GM21390 (cell line): Measurements from ENCODE around the gene THBS2.
"Not testable (repeated sequence)": the region's sequence is repeated elsewhere in the genome, so short reads cannot be mapped to it uniquely, and the experiment has no call there.

Source experiments
- ATAC-seq: cut with Tn5 transposase; IDR thresholded peaks from one replicate; pipeline ENCODE4 v1.9.1; 2021; ENCODE audit not compliant: unreplicated experiment

THBS2 gene

DNA sequence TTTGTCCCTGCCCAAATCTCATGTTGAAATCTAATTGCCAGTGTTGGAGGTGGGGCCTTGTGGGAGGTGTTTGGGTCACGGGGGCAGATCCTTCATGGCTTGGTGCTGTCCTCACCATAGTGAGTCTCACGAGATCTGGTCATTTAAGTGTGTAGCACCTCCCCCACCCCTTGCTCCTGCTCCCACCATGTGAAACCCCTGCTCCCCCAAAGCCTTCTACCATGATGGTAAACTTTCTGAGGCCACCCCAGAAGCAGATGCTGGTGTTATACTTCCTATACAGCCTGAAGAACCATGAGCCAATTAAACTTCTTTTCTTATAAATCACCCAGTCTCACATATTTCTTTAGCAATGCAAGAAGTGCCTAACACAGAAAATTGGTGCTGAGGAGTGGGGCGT is 19.9 kb upstream of the THBS2 start:
- no peak for ATAC-seq

DNA sequence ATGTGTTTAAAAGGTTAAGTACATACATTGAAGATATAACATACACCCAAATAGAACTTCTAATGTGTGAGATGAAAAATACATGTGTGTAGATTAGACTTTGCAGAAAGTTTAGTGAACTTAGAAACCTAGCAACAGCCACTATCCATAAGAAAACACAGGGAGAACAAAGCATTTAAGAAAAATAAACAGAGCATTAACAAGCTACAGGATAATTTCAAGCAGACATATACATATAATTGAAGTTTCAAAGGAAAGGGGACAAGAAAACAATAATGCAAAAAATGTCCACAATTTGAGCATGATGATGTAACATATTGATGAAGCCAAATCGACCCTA is 18.2 kb upstream of the THBS2 start:
- ATAC-seq: no peak

DNA sequence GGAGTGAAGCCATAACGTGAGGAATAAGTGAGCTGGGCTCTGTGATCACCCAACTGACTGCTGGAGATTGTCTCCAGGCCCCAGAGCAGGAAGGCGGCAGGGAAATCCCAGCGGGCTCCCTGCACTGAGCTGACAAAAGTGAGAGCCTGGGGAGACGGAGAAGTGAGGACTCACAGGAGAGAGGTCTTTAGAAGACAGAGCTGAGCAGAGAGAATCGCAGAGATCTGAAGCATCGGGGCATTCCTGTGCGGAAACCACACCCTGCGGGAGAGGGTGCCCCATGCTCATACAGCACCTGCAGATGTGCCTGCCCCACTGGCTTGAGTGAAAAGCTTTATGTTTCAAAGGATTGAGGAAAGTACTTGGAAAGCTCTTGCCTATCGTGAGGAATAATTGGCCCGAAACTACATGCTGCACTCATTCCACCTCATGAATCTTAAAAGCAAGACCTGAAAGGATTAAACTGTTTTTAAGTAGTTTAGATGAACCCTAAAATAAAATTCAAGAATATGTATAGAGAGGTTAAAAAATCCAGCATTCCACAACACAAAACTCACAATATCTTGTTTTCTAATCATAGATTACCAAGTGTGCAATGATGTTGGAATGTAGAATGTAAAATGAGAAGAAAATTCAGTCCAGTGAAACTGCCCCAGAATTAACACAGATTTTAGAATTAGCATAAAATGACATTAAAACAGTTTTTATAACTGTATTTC is 17.7 kb upstream of the THBS2 start:
- ATAC-seq: no peak

DNA sequence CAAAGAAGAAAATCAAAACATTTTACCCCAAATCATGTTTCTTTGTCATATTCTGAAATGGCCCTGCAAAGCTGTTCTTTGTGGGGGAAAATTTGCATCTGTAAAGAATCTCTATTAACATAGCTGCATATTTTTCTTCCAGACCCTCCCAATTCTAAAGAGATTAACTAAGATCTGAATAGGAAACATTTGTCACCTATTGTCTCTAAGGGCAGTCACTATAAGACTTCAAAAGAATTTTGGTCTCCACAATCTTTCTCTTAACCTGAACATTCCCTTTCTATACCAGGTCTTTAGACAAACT is 16.4 kb upstream of the THBS2 start:
- not testable (repeated sequence) for ATAC-seq

DNA sequence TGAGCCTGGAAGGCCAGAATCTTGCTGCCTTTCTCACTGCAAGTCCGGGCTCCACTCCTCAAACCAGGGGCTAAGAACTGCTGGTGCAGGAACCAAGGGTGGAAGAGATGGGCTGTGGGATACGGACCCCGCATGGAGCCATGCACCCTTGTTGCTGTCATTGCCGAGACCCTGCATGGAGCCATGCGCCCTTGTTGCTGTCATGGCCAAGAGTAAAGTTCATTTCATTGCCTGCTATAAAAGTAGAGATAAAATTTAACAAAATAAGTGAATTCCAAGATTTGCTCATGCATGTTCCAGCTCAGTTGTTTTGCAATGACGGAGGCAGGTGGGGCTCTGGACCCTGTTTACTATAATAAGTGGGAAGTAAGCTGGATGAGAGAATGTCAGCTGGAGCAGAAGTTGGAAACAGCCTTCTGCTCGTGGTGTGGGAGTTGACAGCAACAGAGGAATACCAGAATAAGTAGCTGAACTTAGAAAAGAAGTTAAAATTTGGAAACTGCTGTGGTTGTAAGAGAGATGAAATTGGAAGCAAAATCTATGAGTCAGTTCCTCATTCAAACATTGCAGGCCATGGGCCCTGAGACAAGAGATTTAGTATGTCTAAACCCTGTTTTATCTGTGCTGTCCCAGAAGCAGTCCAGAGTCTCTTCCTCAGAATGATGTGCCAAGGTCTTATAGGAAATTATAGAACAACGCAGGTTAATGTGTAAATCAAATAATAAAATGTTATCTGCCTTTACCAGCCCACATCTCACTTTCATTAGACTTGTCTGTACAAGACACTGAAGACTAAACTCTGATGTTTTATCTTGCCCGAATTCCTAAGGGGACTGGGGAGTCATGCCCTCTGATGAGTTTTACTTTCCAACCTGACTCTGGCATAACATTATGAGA is 15.8 kb upstream of the THBS2 start:
- ATAC-seq: no peak

DNA sequence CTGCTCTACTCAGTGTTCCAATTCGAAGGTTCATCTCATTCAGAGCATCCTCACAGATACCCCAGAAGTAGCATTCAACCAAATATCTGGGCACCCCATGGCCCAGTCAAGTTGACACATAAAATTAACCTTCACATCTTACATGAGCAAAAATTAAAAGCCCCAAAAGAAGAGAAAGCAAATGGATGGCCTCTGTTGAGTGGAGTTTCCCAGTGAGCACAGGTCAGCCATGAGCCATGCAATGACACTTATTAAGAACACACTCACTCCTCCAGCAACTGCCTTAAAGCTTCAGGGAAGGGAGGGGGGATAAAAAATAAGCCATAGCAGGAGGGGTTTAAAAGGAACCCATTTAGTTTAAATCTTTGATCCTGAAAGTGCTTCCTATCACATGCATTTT is 14.6 kb upstream of the THBS2 start:
- ATAC-seq: no peak

DNA sequence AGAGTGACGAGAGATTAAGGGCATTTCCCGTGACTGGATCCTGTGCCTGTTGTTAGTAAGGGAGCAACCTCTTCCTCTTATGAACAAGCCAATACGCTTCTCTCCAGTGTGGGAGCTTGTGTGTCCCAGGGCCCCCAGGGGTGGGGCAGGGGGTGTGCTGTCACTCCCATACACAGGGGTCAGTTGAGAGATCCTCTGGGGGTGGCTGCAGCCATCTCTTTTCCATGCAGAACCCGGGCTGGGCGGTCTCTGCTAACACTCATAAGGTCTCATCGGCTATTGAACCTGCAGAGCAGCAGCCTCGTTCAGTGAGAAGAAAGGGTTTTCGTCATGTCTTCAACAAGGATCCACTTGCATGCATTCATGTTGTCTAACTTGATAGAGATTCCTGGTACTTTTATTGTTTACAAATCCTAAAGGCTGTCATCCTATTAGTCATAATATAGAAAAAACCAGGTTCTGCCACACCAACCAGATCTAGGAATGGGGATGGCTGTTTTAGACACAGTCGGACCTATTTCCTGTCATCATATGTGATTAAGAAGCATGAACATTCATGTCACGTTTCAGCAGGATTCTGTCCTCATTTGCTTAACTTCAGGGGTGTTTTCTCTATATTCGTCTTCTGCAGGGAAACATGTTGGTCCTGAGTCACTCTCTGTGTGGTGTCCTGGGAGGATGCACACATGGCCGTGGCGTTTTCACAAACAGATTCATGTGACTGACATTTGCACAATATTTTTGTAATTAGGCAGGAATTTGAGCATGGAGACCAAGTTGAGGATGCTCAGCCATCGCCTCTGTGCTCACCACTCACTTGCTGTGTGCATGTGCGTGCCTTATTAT is 13.3 kb upstream of the THBS2 start:
- ATAC-seq: no peak

DNA sequence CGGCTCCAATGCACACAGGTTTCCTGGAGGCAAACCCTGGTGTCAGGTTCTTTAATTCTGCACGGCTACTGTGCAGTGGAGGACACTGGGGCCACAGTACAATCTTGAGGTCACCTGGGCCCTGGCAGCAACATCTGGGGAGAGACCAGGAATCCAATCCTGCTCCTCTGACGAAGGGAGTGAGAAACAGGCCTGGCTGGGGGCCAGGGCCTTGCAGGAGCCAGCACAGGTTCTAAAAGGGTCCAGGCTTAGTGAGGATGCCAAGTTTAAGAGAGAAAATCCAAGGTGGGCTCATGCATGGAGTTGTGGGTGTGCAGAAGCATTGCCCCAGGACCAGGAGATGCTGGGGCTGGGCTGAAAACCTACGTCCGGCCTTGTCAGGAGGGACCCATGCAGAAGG is 12.6 kb upstream of the THBS2 start:
- ATAC-seq: no peak

DNA sequence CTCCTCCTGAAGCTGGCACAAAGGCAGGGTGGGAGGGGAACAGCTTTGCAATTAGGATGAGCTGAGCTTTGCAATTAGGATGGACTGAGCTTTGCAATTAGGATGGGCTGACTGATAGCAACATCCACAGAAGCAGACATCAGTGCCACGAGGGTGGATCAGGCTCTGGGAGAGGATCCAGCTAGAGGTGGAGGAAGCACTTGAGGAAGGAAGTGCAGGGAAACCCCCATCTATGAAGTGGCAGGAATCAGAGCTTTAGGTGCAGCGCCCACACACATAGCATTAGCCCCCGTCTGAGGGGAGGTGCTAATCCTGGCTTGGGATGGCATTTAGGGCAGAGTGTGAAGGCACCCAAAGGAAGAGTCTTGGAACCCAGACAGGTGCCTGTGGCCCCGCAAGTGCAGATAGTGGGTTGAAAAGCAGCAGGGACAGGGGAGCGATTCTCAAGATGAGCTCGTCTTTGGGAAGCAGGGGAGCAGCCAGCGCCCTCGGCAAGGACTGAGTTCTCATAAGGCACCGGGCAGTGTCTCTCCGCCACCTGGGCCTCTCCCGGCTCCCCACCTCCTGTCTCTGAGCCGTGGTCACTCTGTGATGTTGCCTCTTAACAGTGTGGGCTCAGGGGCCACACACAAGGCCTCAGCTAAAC is 12.0 kb upstream of the THBS2 start:
- ATAC-seq: no peak

DNA sequence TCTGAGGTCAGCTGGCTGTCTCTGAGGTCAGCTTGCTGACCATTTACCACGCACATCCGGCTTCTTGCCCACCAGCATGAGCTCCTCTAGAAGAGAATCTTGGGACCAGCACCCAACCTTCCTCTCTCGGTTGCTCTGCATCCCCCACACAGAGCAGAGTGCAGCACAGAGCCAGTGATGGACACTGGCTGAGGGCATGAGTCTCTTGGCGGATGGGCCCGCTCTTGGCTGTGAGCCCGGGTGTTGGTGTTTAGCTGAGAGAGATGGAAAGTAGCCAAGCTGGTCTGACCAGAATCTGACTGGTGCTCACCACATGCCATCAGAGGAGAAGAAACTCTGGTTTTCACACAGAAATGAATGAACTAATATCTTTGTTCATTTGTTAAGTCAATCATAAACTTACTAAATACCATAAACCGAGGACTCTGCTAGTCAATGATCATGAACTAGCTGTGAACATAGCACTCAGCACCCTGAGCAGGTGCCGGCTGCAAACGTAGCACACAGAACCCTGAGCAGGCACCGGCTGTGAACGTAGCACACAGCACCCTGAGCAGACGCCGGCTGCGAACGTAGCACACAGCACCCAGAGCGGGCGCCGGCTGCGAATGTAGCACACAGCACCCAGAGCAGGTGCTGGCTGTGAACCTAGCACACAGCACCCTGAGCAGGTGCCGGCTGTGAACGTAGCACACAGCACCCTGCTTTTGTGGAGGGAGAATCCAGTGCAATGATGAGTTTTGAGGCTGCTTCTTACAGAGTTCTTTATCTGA is 10.4 kb upstream of the THBS2 start:
- no peak for ATAC-seq

DNA sequence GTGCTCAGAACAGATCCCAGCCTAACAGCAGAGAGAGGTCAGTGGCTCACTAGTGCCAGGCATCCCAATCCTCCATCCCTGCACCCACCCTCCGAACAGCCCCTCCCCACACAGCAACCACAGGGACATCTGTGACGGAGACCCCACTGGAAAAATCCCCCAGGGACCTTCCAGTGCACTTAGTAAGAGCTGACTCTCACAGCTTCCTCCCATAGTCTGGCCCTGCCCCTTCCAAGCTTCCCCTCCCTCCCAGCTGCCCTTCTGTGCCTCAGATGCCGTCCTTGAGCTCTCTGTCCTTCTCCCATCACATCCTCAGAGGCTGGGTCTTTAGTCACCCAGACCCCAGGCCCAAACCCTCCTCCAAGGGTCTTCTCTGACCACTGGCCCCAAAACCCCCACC is 9.7 kb upstream of the THBS2 start:
- ATAC-seq: no peak

DNA sequence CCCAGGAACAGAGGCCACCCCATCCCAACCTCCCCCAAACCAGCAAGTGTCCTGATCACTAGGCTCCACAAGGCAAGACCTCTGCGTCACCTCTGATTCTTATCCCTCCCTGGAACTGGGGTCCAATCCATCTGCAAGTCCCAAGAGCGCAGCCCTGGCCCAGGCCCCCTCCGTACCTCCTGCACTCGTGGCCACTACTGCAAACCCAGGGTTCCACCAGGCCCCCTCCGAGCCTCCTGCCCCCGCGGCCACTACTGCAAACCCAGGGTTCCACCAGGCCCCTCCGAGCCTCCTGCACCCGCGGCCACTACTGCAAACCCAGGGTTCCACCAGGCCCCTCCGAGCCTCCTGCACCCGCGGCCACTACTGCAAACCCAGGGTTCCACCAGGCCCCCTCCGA is 9.0 kb upstream of the THBS2 start:
- ATAC-seq: not testable (repeated sequence)

DNA sequence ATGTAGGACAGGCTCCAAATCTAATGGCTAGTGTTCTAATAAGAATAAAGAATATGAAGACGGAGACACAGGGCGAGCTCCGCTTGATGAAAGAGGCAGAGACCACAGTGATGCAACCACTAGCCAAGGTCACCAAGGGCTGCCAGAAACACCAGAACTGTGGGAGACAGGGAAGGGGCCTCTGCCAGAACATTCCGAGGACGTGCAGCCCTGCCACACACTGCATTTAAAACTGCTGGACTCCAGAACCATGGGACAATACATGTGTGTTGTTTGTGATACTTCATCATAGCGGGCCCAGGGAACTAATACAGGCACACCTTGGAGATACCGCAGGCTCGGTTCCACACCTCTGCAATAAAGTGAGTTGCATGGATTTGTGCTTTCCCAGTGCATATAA is 2.9 kb upstream of the THBS2 start:
- ATAC-seq: no peak

DNA sequence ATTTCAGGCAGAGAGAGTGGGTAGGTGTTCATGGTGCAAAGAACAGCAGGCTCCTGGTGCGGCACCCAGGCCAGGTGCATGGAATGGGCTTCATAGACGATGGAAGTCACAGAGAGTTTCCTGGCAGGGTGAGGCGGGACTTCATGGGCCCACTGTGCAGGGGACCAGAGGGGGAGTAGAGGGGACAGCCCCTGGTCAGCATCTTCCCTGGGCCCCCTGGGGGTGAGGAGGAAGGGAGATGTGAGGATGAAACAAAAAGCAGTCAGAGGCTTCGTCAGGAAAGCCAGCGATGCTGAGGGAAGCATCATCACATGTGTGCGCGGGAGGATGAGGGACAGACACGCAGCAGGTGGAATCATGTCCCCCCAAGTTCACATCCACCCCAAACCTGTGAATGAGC is 2.4 kb upstream of the THBS2 start:
- no peak for ATAC-seq

DNA sequence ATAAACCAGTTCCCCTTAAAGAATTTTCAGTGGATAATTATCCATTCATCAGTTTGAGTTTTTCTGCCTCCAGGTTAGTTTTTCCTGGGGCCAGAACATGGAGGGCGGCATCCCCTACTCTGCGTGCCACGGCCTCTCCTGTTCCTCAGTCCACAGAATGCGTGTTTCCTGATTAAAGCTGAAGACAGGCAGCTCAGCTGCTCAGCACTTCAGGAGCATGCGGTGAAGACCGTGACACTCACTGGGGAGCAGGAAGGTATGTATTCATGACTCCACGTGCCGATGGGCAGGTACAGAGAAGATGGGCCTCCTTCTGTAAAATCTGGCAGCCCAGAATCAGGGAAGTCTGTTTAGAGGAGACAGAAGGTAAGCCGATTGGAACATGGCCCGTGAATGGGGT is 2.0 kb upstream of the THBS2 start:
- ATAC-seq: no peak

DNA sequence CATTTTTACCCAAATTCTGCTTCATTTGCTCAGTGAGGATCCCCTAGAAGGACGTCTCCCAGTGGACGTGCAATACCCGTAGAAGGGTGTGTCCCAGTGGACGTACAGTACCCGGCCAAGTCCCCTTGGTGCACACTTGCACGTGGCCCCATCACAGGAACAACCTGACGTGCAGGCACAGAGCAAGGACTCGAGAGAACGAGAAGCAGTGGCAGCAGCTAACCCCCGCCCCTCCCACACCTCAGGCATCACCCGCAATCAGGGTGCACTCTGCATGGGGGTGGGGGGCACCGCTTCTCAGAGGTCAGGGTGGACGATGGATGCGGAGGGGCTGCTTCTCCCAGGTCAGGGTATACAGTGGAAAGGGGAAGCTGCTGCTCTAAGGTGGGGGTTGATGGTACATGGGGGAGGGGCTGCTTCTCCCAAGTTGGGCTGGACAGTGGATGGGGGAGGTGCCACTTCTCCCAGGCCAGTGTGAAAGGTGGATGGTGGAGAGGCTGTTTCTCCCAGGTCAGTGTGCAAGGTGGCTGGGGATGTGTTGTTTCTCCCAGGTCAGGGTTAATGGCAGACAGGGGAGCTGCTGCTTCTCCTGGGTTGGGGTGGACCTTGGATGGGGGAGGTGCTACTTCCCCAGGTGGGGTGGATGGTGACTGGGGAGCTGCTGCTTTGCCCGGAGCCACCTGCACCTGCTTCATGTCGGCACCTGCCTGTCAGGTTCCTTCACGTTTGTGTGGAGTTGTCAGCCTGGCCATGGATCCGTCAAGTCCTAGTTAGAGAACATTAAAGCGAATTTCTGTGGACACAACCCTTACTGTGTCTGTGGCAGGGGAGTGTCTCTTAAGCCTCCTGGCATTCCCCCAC is 1.0 kb upstream of the THBS2 start:
- ATAC-seq: no peak

DNA sequence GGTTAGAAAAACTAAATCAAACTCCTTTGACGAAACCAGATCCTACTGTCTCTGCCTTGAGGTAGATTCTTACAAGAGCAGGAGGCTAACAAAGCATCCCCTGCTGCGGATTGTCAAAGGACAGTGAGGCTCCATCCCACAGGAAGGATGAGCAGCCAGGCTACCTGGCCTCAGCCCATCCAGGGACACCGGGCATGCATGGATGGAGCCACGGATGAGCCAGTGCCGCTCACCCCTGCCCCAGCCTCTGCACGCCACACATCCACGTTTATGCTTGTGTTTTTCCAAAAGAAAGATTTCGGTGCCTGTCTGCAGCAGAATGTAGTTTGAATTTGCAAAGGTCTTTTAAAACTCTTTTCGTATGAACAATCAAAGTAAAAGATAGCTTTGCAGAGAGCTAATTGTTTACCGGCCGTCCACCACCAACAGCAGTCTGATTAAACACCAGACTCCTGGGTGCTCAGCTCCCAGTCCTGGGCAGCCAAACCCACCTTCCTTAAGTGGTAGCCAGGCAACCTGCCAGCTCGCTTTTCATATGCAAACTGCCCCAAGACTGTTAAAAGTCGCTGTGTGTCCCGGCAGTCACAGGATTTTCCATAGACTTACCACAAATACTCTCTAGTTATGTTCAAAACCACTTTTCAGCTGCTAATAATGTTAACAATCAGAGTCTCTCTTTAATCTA is 999 bp downstream of the THBS2 start:
- no peak for ATAC-seq

DNA sequence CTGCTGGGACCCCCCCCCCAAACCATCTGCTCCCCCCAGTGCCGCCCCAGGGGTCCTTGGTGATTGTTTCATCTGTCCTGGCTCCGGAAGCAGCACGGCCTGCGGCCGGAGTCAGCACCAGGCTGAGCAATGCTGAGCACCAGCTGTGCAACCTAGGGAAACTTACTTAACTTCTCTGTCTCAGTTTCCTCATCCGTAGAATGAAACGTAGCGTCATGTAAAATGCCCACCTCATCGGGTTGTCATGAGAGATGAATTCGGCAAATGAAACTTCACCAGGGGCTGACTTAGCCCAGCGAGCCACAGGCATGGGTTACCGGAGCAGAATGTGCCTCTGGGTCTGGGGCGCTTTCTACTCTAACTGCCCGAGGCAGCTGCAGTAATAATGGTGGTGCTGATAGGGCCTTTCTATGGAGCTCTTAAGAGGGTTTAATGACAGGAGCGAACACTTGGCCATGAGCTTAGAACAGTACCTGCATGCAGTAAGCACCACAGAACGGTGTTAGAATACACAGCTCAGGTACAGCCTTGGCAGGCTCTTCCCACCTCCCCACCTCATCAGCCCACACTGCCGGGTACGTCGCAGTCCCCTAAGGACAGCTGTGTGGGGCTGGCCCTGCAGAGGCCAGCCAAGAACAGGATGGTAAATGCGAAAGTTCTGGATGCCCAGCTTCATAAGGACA is 1.7 kb downstream of the THBS2 start:
- ATAC-seq: no peak
